ENCODE measurements around the gene CFAP74.

DNA sequence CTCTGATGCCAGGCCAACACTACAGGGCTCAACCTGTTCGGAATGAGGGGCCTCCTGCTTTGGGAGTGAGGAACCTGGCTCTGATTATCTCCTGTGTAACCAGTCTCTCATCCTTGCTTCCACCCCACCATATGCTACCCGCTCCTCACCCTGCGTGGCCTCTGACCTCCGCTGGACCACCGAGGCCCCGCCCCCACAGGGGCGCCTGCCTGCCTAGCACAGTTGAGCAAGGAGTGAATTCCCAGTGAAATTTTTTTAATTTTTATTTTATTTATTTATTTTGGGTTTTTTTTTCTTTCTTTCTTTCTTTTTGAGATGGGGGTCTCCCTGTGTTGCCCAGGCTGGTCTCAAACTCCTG is 110.8 kb downstream of the CFAP74 start:
- TF ChIP-seq, protein P1, sequence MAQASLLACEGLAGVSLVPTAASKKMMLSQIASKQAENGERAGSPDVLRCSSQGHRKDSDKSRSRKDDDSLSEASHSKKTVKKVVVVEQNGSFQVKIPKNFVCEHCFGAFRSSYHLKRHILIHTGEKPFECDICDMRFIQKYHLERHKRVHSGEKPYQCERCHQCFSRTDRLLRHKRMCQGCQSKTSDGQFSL (CRISPR knock-in tag; IDR thresholded peaks at IDR 0.05) = no peak
- TF ChIP-seq, protein P2, sequence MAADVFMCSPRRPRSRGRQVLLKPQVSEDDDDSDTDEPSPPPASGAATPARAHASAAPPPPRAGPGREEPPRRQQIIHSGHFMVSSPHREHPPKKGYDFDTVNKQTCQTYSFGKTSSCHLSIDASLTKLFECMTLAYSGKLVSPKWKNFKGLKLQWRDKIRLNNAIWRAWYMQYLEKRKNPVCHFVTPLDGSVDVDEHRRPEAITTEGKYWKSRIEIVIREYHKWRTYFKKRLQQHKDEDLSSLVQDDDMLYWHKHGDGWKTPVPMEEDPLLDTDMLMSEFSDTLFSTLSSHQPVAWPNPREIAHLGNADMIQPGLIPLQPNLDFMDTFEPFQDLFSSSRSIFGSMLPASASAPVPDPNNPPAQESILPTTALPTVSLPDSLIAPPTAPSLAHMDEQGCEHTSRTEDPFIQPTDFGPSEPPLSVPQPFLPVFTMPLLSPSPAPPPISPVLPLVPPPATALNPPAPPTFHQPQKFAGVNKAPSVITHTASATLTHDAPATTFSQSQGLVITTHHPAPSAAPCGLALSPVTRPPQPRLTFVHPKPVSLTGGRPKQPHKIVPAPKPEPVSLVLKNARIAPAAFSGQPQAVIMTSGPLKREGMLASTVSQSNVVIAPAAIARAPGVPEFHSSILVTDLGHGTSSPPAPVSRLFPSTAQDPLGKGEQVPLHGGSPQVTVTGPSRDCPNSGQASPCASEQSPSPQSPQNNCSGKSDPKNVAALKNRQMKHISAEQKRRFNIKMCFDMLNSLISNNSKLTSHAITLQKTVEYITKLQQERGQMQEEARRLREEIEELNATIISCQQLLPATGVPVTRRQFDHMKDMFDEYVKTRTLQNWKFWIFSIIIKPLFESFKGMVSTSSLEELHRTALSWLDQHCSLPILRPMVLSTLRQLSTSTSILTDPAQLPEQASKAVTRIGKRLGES (CRISPR knock-in tag; IDR thresholded peaks at IDR 0.05; ENCODE audit: borderline replicate concordance) = no peak
- no peak for TF ChIP-seq ERF (CRISPR knock-in tag; IDR thresholded peaks at IDR 0.05)

Measured in HepG2 (cell line).